ENCODE results near the gene ATP2A2.

The ATP2A2 gene

DNA sequence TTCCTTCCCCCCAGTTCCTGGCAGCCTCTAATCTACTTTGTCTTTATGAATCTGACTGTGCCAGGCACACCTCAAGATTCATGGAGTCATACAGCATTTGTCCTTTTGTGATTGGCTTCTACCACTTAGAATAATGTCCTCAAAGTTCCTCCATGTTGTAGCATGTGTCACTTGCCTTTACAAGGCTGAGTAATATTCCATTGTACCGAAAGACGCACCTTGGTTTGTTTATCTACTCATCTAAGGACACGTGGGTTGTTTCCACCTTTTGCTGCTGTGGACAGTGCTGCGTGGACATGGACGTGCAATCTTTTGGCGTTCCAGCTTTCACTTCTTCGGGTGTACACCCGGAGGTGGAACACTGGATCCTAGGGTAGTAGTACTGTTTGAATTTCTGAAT is 88.9 kb downstream of the ATP2A2 start:
- TF ChIP-seq, protein P1, sequence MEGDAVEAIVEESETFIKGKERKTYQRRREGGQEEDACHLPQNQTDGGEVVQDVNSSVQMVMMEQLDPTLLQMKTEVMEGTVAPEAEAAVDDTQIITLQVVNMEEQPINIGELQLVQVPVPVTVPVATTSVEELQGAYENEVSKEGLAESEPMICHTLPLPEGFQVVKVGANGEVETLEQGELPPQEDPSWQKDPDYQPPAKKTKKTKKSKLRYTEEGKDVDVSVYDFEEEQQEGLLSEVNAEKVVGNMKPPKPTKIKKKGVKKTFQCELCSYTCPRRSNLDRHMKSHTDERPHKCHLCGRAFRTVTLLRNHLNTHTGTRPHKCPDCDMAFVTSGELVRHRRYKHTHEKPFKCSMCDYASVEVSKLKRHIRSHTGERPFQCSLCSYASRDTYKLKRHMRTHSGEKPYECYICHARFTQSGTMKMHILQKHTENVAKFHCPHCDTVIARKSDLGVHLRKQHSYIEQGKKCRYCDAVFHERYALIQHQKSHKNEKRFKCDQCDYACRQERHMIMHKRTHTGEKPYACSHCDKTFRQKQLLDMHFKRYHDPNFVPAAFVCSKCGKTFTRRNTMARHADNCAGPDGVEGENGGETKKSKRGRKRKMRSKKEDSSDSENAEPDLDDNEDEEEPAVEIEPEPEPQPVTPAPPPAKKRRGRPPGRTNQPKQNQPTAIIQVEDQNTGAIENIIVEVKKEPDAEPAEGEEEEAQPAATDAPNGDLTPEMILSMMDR (IDR thresholded peaks at IDR 0.05; ENCODE audit: control insufficient read depth, insufficient read depth, low read depth, low read length, missing control alignments) = no peak
- no peak overlapping the region for H3K4me3 ChIP-seq (ENCODE audit: control insufficient read depth, low read depth, low read length)
- DNase-seq (ENCODE audit: low read depth) = no peak

DNA sequence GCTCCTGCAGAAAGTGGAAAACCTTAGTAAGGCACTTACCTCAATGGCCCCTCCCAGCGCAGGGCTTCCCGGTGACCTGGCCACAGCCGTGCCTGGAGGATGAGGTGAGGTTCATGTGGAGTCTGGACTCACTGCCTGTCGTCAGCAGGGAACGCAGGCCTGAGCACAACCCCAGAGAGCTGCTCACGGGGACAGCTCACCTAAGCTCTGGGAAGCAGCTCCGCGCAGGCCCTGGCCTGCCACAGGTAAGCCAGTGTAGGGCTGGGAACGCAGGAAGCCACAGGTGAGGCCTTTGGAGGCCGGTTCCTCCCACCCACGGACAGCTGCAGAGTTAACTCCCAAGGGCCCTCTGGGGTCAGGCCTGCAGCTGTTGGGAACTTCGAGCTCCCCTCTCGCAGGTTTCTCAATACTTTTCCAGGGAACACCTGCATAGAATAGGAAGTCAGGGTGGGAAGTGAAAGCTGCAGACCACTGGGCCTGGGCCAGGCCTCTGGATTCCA is 89.7 kb downstream of the ATP2A2 start:
- TF ChIP-seq, protein P1 (IDR thresholded peaks at IDR 0.05; ENCODE audit: control insufficient read depth, insufficient read depth, low read depth, low read length, missing control alignments) = no peak
- DNase-seq (ENCODE audit: low read depth) = no peak

DNA sequence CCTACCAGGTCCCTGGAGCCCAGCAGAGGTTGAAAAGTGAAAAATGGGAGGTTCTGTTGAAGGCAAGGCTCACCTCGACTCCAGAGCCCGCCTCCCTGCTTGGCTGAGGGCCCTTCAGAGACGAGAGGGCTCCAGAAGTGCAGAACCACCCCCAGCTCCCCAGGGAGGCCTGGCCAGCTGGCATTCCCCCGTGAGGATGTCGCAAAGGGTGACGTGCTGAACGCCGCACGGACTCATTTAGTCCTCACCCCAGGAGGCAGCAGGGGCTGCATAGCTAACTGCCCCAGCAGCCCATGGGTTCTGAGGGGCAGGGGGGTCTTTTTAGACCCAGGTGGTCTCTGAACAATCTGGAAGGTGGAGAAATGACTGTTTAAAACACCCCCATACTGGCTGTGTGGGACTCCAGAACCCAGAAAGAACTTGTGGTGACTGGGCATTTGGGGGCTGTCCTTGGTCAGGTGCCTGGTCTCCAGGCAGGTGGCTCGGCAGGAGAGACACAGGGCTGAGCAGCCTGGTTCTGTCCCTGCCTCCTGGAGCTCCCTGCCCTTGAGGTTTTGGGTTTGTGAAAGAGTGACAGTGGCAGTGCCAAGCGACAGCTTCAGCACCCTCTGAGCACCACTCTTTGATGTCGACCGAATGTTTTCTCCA is 90.5 kb downstream of the ATP2A2 start:
- DNase-seq (ENCODE audit: low read depth) = no peak
- H3K4me3 ChIP-seq (ENCODE audit: control insufficient read depth, low read depth, low read length) = no peak overlapping the region
- TF ChIP-seq, protein P1 (IDR thresholded peaks at IDR 0.05; ENCODE audit: control insufficient read depth, insufficient read depth, low read depth, low read length, missing control alignments) = no peak

More for the DNA sequence above, 89.7 kb downstream of the ATP2A2 start:
- no peak overlapping the region for H3K4me3 ChIP-seq (ENCODE audit: control insufficient read depth, low read depth, low read length)

DNA sequence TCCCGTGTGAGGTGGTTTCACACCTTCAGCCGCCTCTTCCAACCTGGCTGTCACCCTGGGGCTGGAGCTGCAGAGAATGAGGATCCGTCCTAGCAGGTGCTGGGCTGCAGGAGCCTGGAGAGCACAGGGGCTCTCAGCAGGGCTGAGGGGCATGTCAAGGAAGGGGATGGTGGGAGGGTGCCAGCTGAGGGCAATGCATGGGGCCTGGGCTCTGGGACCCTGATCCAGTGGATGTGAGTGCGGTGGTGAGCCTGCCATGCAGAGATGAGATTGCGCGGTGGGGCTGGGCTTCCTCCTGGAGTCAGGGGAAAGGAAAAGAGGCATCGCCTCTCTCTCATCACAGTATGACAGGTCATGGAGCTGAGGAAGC is 91.0 kb downstream of the ATP2A2 start:
- no peak overlapping the region for H3K4me3 ChIP-seq (ENCODE audit: control insufficient read depth, low read depth, low read length)
- no peak for DNase-seq (ENCODE audit: low read depth)
- TF ChIP-seq, protein P1 (IDR thresholded peaks at IDR 0.05; ENCODE audit: control insufficient read depth, insufficient read depth, low read depth, low read length, missing control alignments) = no peak

DNA sequence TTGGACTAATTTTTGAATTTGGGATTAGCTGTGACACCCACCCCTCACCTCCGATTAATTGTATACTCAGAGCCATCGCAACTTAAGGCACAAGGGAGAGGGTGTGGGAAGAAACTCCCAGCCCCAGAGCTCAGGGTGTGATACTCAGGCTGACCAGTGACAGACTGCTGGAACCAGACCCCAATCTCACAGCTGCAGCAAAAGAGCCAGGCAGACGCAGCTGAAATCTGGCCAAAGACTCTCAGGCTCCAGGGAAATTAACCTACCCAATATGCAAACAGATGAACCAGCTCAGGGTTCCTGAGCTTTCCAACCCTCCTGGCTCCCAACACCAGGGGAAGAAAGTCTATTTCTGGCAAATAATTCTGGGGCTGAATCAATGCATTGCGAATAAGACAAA is 92.0 kb downstream of the ATP2A2 start:
- TF ChIP-seq, protein P1 (IDR thresholded peaks at IDR 0.05; ENCODE audit: control insufficient read depth, insufficient read depth, low read depth, low read length, missing control alignments) = no peak
- H3K4me3 ChIP-seq (ENCODE audit: control insufficient read depth, low read depth, low read length) = no peak overlapping the region
- no peak for DNase-seq (ENCODE audit: low read depth)

DNA sequence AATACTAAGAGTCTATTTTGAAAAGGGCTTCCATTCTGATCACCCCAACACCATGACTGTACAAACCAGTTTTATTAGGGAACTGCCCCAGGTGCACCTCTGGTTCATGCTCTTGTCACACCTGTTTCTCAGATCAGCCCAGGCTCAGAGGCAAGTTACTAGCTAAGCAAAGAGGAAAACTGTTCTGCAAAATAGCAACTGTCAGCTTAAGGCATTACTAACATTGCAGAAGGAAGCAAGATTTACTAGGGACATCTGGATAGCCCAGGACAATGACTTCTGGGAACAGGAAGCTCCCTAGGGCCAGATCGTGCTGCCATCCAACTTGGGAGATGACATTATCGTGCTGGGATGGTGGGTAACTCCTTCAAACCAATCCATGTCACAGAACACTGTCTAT is 92.4 kb downstream of the ATP2A2 start:
- no peak for DNase-seq (ENCODE audit: low read depth)
- TF ChIP-seq, protein P1 (IDR thresholded peaks at IDR 0.05; ENCODE audit: control insufficient read depth, insufficient read depth, low read depth, low read length, missing control alignments) = no peak
- no peak overlapping the region for H3K4me3 ChIP-seq (ENCODE audit: control insufficient read depth, low read depth, low read length)
